Neural cell (in vitro differentiated cells): ENCODE measurements around the gene RGS9. TPM values are rescaled to one million over a fixed set of nuclear protein-coding genes. Genes with fewer than 3 reads are reported as not detected.
"Not testable (repeated sequence)": the region's sequence is repeated elsewhere in the genome, so short reads cannot be mapped to it uniquely, and the experiment has no call there.

Source experiments
- H2AFZ ChIP-seq: fragments of 200-600, 300-800 bp; sonication (generic), shearing (Covaris generic); 2 replicates; pipeline ENCODE4 v1.6.0; 2014; ENCODE audit warnings: low read depth, mild to moderate bottlenecking, antibody characterized with exemption, low read length, moderate library complexity
- H3F3A ChIP-seq: fragments of 200-600 bp; shearing (Covaris generic); 2 replicates; pipeline ENCODE4 v1.6.1; 2016; ENCODE audit warnings: mild to moderate bottlenecking, moderate library complexity, mixed read lengths, antibody characterized with exemption, low read length; ENCODE audit not compliant: insufficient read depth, poor library complexity, severe bottlenecking
- H3K27ac ChIP-seq: fragments of 200-600, 300-800 bp; sonication (generic), shearing (Covaris generic); 2 replicates; pipeline ENCODE4 v1.5.1; 2014; ENCODE audit warnings: mild to moderate bottlenecking, low read length, moderate library complexity
- H3K27me3 ChIP-seq: fragments of 300-800, 200-600 bp; sonication (generic), shearing (Covaris generic); 2 replicates; pipeline ENCODE4 v1.6.0; 2014; ENCODE audit warnings: mild to moderate bottlenecking, low read depth, low read length, moderate library complexity; ENCODE audit not compliant: insufficient read depth
- H3K36me3 ChIP-seq: fragments of 300-800, 200-600 bp; sonication (generic), shearing (Covaris generic); 2 replicates; pipeline ENCODE4 v1.5.1; 2014; ENCODE audit warnings: mild to moderate bottlenecking, antibody characterized with exemption, low read length, moderate library complexity; ENCODE audit not compliant: insufficient read depth
- H3K4me2 ChIP-seq: fragments of 300-800, 200-600 bp; sonication (generic), shearing (Covaris generic); 2 replicates; pipeline ENCODE4 v1.6.0; 2014; ENCODE audit warnings: mild to moderate bottlenecking, low read length
- H3K4me3 ChIP-seq: fragments of 300-800, 200-600 bp; sonication (generic), shearing (Covaris generic); 2 replicates; pipeline ENCODE4 v1.5.1; 2014; ENCODE audit warnings: mild to moderate bottlenecking, low read length, moderate library complexity
- H3K79me2 ChIP-seq: fragments of 200-600 bp; shearing (Covaris generic); replicated peaks from 2 replicates; pipeline ENCODE4 v1.6.0; 2014; ENCODE audit warnings: mild to moderate bottlenecking, low read length, moderate library complexity; ENCODE audit not compliant: insufficient read depth
- H3K9ac ChIP-seq: fragments of 300-800, 200-600 bp; sonication (generic), shearing (Covaris generic); 2 replicates; pipeline ENCODE4 v1.6.1; 2016; ENCODE audit warnings: mild to moderate bottlenecking, low read length, mixed read lengths
- H3K9me2 ChIP-seq: fragments of 200-600 bp; shearing (Covaris generic); 2 replicates; pipeline ENCODE4 v1.6.1; 2016; ENCODE audit warnings: mild to moderate bottlenecking, low read length, mixed read lengths; ENCODE audit not compliant: insufficient read depth
- H3K9me3 ChIP-seq: fragments of 200-600, 300-800 bp; sonication (generic), shearing (Covaris generic); 2 replicates; pipeline ENCODE4 v1.6.1; 2016; ENCODE audit warnings: mild to moderate bottlenecking, mixed run types, low read length, moderate library complexity, mixed read lengths
- H4K20me1 ChIP-seq: fragments of 200-600 bp; shearing (Covaris generic); 2 replicates; pipeline ENCODE4 v1.6.1; 2016; ENCODE audit warnings: mild to moderate bottlenecking, mixed run types; ENCODE audit not compliant: insufficient read depth
- CTCF ChIP-seq: fragments of 450-650 bp; IDR thresholded peaks from 2 replicates; pipeline ENCODE4 v1.5.1; 2014; ENCODE audit warnings: antibody characterized with exemption, mild to moderate bottlenecking, moderate library complexity; ENCODE audit not compliant: poor library complexity, severe bottlenecking
- EP300 ChIP-seq: fragments of 450-650 bp; conservative IDR thresholded peaks from 2 replicates; pipeline ENCODE4 v1.6.1; 2014; ENCODE audit warnings: antibody characterized with exemption, mild to moderate bottlenecking, moderate library complexity; ENCODE audit not compliant: poor library complexity, severe bottlenecking
- EZH2 ChIP-seq: fragments of 200-600, 300-800 bp; shearing (Covaris generic), sonication (generic); IDR thresholded peaks from 2 replicates; pipeline ENCODE4 v1.6.1; 2014; ENCODE audit warnings: antibody characterized with exemption, low read length, borderline replicate concordance, mild to moderate bottlenecking; ENCODE audit not compliant: insufficient read depth, poor library complexity, severe bottlenecking
- MXI1 ChIP-seq: fragments of 450-650 bp; conservative IDR thresholded peaks from 2 replicates; pipeline ENCODE4 v1.6.1; 2014; ENCODE audit warnings: antibody characterized with exemption, mild to moderate bottlenecking; ENCODE audit not compliant: poor library complexity, severe bottlenecking
- POLR2AphosphoS5 ChIP-seq: IDR thresholded peaks from 2 replicates; pipeline ENCODE4 v1.6.1; 2012
- RAD21 ChIP-seq: fragments of 450-650 bp; conservative IDR thresholded peaks from 2 replicates; pipeline ENCODE4 v1.6.1; 2014; ENCODE audit warnings: antibody characterized with exemption, mild to moderate bottlenecking, moderate library complexity
- REST ChIP-seq: IDR thresholded peaks from 2 replicates; pipeline ENCODE4 v1.6.1; 2012; ENCODE audit warnings: borderline replicate concordance
- SMC3 ChIP-seq: fragments of 450-650 bp; conservative IDR thresholded peaks from 2 replicates; pipeline ENCODE4 v1.6.1; 2014; ENCODE audit warnings: antibody characterized with exemption, mild to moderate bottlenecking, moderate library complexity; ENCODE audit not compliant: poor library complexity
- TAF1 ChIP-seq: IDR thresholded peaks from 2 replicates; pipeline ENCODE4 v1.6.1; 2012; ENCODE audit warnings: low read depth
- polyA plus RNA-seq: library from polyadenylated mRNA; depleted of rRNA; stranded (reverse); fragments of >200 nt; gene quantifications from 2 replicates; pipeline ENCODE4 v1.2.3, GENCODE V29; 2014

The RGS9 gene
- polyA plus RNA-seq, 1 donor from 2014 or later, result 6.8 TPM

GRCh38 chr17:65180276-65180675, 43.1 kb downstream of the RGS9 start:
- Histone ChIP-seq H3K9ac (peak overlapping the region; percentile 65), H2AFZ (peak overlapping the region; percentile 92), H3K27ac (peak overlapping the region; percentile 96)
- not testable (repeated sequence) for H3K27me3 ChIP-seq, H4K20me1 ChIP-seq, H3K4me2 ChIP-seq, H3K36me3 ChIP-seq, H3K4me3 ChIP-seq, H3K79me2 ChIP-seq, H3K9me3 ChIP-seq, H3K9me2 ChIP-seq, H3F3A ChIP-seq

GRCh38 chr17:65180752-65181236, 43.6 kb downstream of the RGS9 start:
- not testable (repeated sequence) for H3K9me2 ChIP-seq, H3K27me3 ChIP-seq, H3K9me3 ChIP-seq, H3K79me2 ChIP-seq, H3K9ac ChIP-seq, H3F3A ChIP-seq, H3K4me3 ChIP-seq, H2AFZ ChIP-seq, H3K36me3 ChIP-seq, H4K20me1 ChIP-seq, H3K4me2 ChIP-seq
- H3K27ac ChIP-seq, result peak overlapping the region; percentile 96

- Histone ChIP-seq H3K9me2 (no peaks in the 10 kb centered on the region), H3F3A (no peaks in the 10 kb centered on the region), H3K9ac (no peak overlapping the region), H3K4me3 (no peak overlapping the region), H4K20me1 (no peaks in the 10 kb centered on the region), H3K9me3 (no peaks in the 10 kb centered on the region), H3K36me3 (no peaks in the 10 kb centered on the region), H3K79me2 (no peaks in the 10 kb centered on the region), H3K4me2 (no peak overlapping the region), H3K27me3 (no peaks in the 10 kb centered on the region), H2AFZ (no peak overlapping the region), H3K27ac (no peak overlapping the region)
- TF ChIP-seq MXI1 (no peak), EP300 (no peak), TAF1 (no peak), EZH2 (no peak), RAD21 (no peak), SMC3 (no peak), POLR2AphosphoS5 (no peak), CTCF (no peak), REST (no peak)
These were observed 44.3 kb downstream of the RGS9 start for GRCh38 chr17:65181237-65182061.
